Parathyroid adenoma (tissue), 2 donors: ENCODE measurements around the gene MYL2.

ENCODE experiments used
- H2AFZ ChIP-seq: fragments of 300-600 bp; sonication (generic); one replicate; pipeline ENCODE4 v1.7.0; 2017; ENCODE audit warnings: antibody characterized with exemption, mild to moderate bottlenecking
- H3K27ac ChIP-seq: fragments of 300-600 bp; sonication (generic); one replicate; pipeline ENCODE4 v1.7.0; 2017
- H3K27me3 ChIP-seq: fragments of 300-600 bp; sonication (generic); one replicate; pipeline ENCODE4 v1.7.0; 2017; ENCODE audit warnings: low read length; ENCODE audit not compliant: control insufficient read depth, insufficient read depth
- H3K36me3 ChIP-seq: fragments of 300-600 bp; sonication (generic); one replicate; pipeline ENCODE4 v1.7.0; 2017; ENCODE audit warnings: low read length; ENCODE audit not compliant: control insufficient read depth, insufficient read depth
- H3K4me1 ChIP-seq: fragments of 300-600 bp; sonication (generic); one replicate; pipeline ENCODE4 v1.7.0; 2017; ENCODE audit warnings: control low read depth
- H3K4me2 ChIP-seq: fragments of 300-600 bp; sonication (generic); one replicate; pipeline ENCODE4 v1.7.0; 2017; ENCODE audit warnings: low read length
- H3K4me3 ChIP-seq: fragments of 300-600 bp; sonication (generic); one replicate; pipeline ENCODE4 v1.7.0; 2017; ENCODE audit warnings: low read depth, low read length
- H3K79me2 ChIP-seq: fragments of 300-600 bp; sonication (generic); one replicate; pipeline ENCODE4 v1.7.0; 2017; ENCODE audit warnings: control low read depth
- H3K9ac ChIP-seq: fragments of 300-600 bp; sonication (generic); one replicate; pipeline ENCODE4 v1.7.0; 2017; ENCODE audit warnings: mild to moderate bottlenecking
- H3K9me3 ChIP-seq: fragments of 300-600 bp; sonication (generic); one replicate; pipeline ENCODE4 v1.7.0; 2017; ENCODE audit warnings: low read length; ENCODE audit not compliant: control insufficient read depth
- CTCF ChIP-seq: fragments of 300-600 bp; sonication (generic); IDR thresholded peaks from one replicate; pipeline ENCODE4 v1.7.0; 2017; ENCODE audit warnings: antibody characterized with exemption, mild to moderate bottlenecking
- donor health status: primary hyperparathyroidism.

Gene MYL2

GRCh38 chr12:110874781-110875180 lies 45.6 kb downstream of the MYL2 start:
- no peak overlapping the region for H3K9ac ChIP-seq
- H3K36me3 ChIP-seq, result no peaks in the 10 kb centered on the region
- no peaks in the 10 kb centered on the region for H3K27me3 ChIP-seq
- no peaks in the 10 kb centered on the region for H3K79me2 ChIP-seq
- no peaks in the 10 kb centered on the region for H3K9me3 ChIP-seq
- no peak overlapping the region for H3K27ac ChIP-seq
- no peak overlapping the region for H3K4me3 ChIP-seq
- H3K4me1 ChIP-seq, result no peaks in the 10 kb centered on the region
- no peak overlapping the region for H3K4me2 ChIP-seq
- TF ChIP-seq CTCF, result no peak
- H2AFZ ChIP-seq, result no peak overlapping the region

- Histone ChIP-seq H3K36me3 (no peaks in the 10 kb centered on the region), H3K27me3 (no peaks in the 10 kb centered on the region), H3K27ac (no peak overlapping the region), H3K79me2 (no peaks in the 10 kb centered on the region), H3K9ac (no peak overlapping the region), H2AFZ (no peak overlapping the region), H3K4me1 (no peaks in the 10 kb centered on the region), H3K4me2 (no peak overlapping the region), H3K4me3 (no peak overlapping the region), H3K9me3 (no peaks in the 10 kb centered on the region)
- no peak for TF ChIP-seq CTCF
Measured at GRCh38 chr12:110874351-110874750, 46.0 kb downstream of the MYL2 start.

GRCh38 chr12:110872100-110872499 lies 48.3 kb downstream of the MYL2 start:
- Histone ChIP-seq H3K27me3 (no peaks in the 10 kb centered on the region), H2AFZ (no peak overlapping the region), H3K79me2 (no peaks in the 10 kb centered on the region), H3K4me3 (no peak overlapping the region), H3K9me3 (no peaks in the 10 kb centered on the region), H3K36me3 (no peaks in the 10 kb centered on the region), H3K27ac (no peak overlapping the region), H3K4me1 (no peaks in the 10 kb centered on the region), H3K9ac (no peak overlapping the region), H3K4me2 (no peak overlapping the region)
- no peak for TF ChIP-seq CTCF

GRCh38 chr12:110869803-110870202 lies 50.6 kb downstream of the MYL2 start:
- no peak overlapping the region for H3K27ac ChIP-seq

More at GRCh38 chr12:110869803-110870202, 50.6 kb downstream of the MYL2 start:
- H3K4me3 ChIP-seq, result no peak overlapping the region
- H3K27me3 ChIP-seq, result no peaks in the 10 kb centered on the region
- no peaks in the 10 kb centered on the region for H3K9me3 ChIP-seq
- no peaks in the 10 kb centered on the region for H3K4me1 ChIP-seq
- no peak overlapping the region for H3K9ac ChIP-seq
- no peaks in the 10 kb centered on the region for H3K79me2 ChIP-seq
- TF ChIP-seq CTCF, result no peak
- no peaks in the 10 kb centered on the region for H3K36me3 ChIP-seq
- H3K4me2 ChIP-seq, result no peak overlapping the region
- no peak overlapping the region for H2AFZ ChIP-seq
